H9 (cell line): ENCODE measurements around the gene PAM. TPM values are rescaled to one million over a fixed set of nuclear protein-coding genes. Genes with fewer than 3 reads are reported as not detected.

ENCODE experiments used
- DNase-seq: peaks from one replicate; pipeline ENCODE4 v3.0.0-alpha.2; 2017
- H2AFZ ChIP-seq: one replicate; pipeline ENCODE4 v1.6.1; 2013; ENCODE audit warnings: mild to moderate bottlenecking, low read length, control low read depth, moderate library complexity
- H2AK5ac ChIP-seq: 2 replicates; pipeline ENCODE4 v1.6.1; 2013; ENCODE audit warnings: low read length, control low read depth, mixed read lengths; ENCODE audit not compliant: insufficient read length
- H2BK120ac ChIP-seq: one replicate; pipeline ENCODE4 v1.6.1; 2013; ENCODE audit warnings: low read depth, mild to moderate bottlenecking, low read length, control low read depth, inconsistent platforms; ENCODE audit not compliant: poor library complexity, severe bottlenecking
- H2BK12ac ChIP-seq: 2 replicates; pipeline ENCODE4 v1.6.1; 2013; ENCODE audit warnings: low read length, control low read depth, mixed read lengths, low read depth; ENCODE audit not compliant: insufficient read length
- H2BK15ac ChIP-seq: 2 replicates; pipeline ENCODE4 v1.6.1; 2013; ENCODE audit warnings: low read depth, low read length, control low read depth
- H2BK20ac ChIP-seq: one replicate; pipeline ENCODE4 v1.6.1; 2013; ENCODE audit warnings: low read depth, mild to moderate bottlenecking, low read length, control low read depth, inconsistent platforms; ENCODE audit not compliant: poor library complexity, severe bottlenecking
- H2BK5ac ChIP-seq: 2 replicates; pipeline ENCODE4 v1.6.1; 2013; ENCODE audit warnings: low read length, control low read depth, mixed read lengths; ENCODE audit not compliant: insufficient read length
- H3K14ac ChIP-seq: 2 replicates; pipeline ENCODE4 v1.6.1; 2013; ENCODE audit warnings: low read length, control low read depth; ENCODE audit not compliant: insufficient read depth
- H3K18ac ChIP-seq: 2 replicates; pipeline ENCODE4 v1.6.1; 2013; ENCODE audit warnings: low read depth, mild to moderate bottlenecking, mixed read lengths, low read length, control low read depth; ENCODE audit not compliant: insufficient read length
- H3K23ac ChIP-seq: 2 replicates; pipeline ENCODE4 v1.6.1; 2013; ENCODE audit warnings: low read length, control low read depth, mixed read lengths, low read depth; ENCODE audit not compliant: insufficient read length
- H3K23me2 ChIP-seq: 2 replicates; pipeline ENCODE4 v1.6.1; 2013; ENCODE audit warnings: low read depth, mild to moderate bottlenecking, mixed read lengths, low read length, control low read depth; ENCODE audit not compliant: insufficient read length, poor library complexity, severe bottlenecking
- H3K27ac ChIP-seq: 2 replicates; pipeline ENCODE4 v1.5.1; 2013; ENCODE audit warnings: low read length, control low read depth, mixed read lengths, low read depth; ENCODE audit not compliant: insufficient read length
- H3K27me3 ChIP-seq: 2 replicates; pipeline ENCODE4 v1.6.1; 2013; ENCODE audit warnings: low read length, control low read depth, inconsistent platforms; ENCODE audit not compliant: insufficient read depth
- H3K4ac ChIP-seq: 2 replicates; pipeline ENCODE4 v1.6.1; 2013; ENCODE audit warnings: low read depth, mild to moderate bottlenecking, control low read depth, inconsistent platforms, low read length, moderate library complexity
- H3K4me1 ChIP-seq: 2 replicates; pipeline ENCODE4 v1.6.1; 2013; ENCODE audit warnings: low read length, control low read depth, inconsistent platforms; ENCODE audit not compliant: insufficient read depth
- H3K4me2 ChIP-seq: 2 replicates; pipeline ENCODE4 v1.6.1; 2013; ENCODE audit warnings: low read length, control low read depth, mixed read lengths; ENCODE audit not compliant: insufficient read length, insufficient read depth
- H3K56ac ChIP-seq: 2 replicates; pipeline ENCODE4 v1.6.1; 2013; ENCODE audit warnings: low read depth, mild to moderate bottlenecking, mixed read lengths, low read length, control low read depth; ENCODE audit not compliant: insufficient read length
- H3K79me1 ChIP-seq: 2 replicates; pipeline ENCODE4 v1.6.1; 2013; ENCODE audit warnings: low read depth, mild to moderate bottlenecking, moderate library complexity, low read length, control low read depth, inconsistent platforms; ENCODE audit not compliant: insufficient read depth, poor library complexity, severe bottlenecking
- H3K79me2 ChIP-seq: 2 replicates; pipeline ENCODE4 v1.6.1; 2013; ENCODE audit warnings: low read length, control low read depth, inconsistent platforms; ENCODE audit not compliant: insufficient read depth
- H3K9ac ChIP-seq: 2 replicates; pipeline ENCODE4 v1.6.1; 2013; ENCODE audit warnings: low read length, control low read depth, mixed read lengths; ENCODE audit not compliant: insufficient read length; ENCODE audit errors: extremely low read depth
- H3K9me3 ChIP-seq: one replicate; pipeline ENCODE4 v1.6.1; 2013; ENCODE audit warnings: low read depth, low read length, inconsistent platforms; ENCODE audit not compliant: control insufficient read depth
- H3T11ph ChIP-seq: one replicate; pipeline ENCODE4 v1.6.1; 2013; ENCODE audit warnings: mild to moderate bottlenecking, low read length, control low read depth, inconsistent platforms
- H4K20me1 ChIP-seq: one replicate; pipeline ENCODE4 v1.6.1; 2013; ENCODE audit not compliant: control insufficient read depth, insufficient read length, insufficient read depth
- H4K5ac ChIP-seq: 2 replicates; pipeline ENCODE4 v1.6.1; 2013; ENCODE audit warnings: low read depth, mild to moderate bottlenecking, mixed read lengths, low read length, control low read depth; ENCODE audit not compliant: insufficient read length
- H4K8ac ChIP-seq: replicated peaks from 2 replicates; pipeline ENCODE4 v1.6.1; 2013; ENCODE audit warnings: low read length, control low read depth, mixed read lengths, low read depth; ENCODE audit not compliant: insufficient read length
- H4K91ac ChIP-seq: 2 replicates; pipeline ENCODE4 v1.6.1; 2013; ENCODE audit warnings: low read depth, mild to moderate bottlenecking, moderate library complexity, mixed read lengths, low read length, control low read depth; ENCODE audit not compliant: insufficient read length
- H3K27ac Mint-ChIP-seq, 3 experiments: 2 replicates in 2 of 3; 3 replicates in 1 of 3; pipeline ENCODE4 v1.8.0; 2020 to 2021; ENCODE audit warnings: mixed read lengths in 3 of 3, mild to moderate bottlenecking in 1 of 3, moderate library complexity in 1 of 3
- H3K27me3 Mint-ChIP-seq: 2 replicates; pipeline ENCODE4 v1.8.0; 2021; ENCODE audit warnings: low read depth, mild to moderate bottlenecking, moderate library complexity, mixed read lengths
- H3K36me3 Mint-ChIP-seq, 3 experiments: 2 replicates in 2 of 3; 3 replicates in 1 of 3; pipeline ENCODE4 v1.8.0; 2020 to 2021; ENCODE audit warnings: low read depth in 3 of 3, mixed read lengths in 3 of 3; ENCODE audit not compliant: insufficient read depth in 1 of 3
- H3K4me1 Mint-ChIP-seq, 2 experiments: 2 replicates each; pipeline ENCODE4 v1.8.0; 2020; ENCODE audit warnings: mixed read lengths in 2 of 2
- H3K4me3 Mint-ChIP-seq, 2 experiments: 2 replicates in 1 of 2; 3 replicates in 1 of 2; pipeline ENCODE4 v1.8.0; 2020 to 2021; ENCODE audit warnings: mild to moderate bottlenecking in 2 of 2, mixed read lengths in 2 of 2, moderate library complexity in 1 of 2
- H3K9me3 Mint-ChIP-seq, 2 experiments: 2 replicates in 1 of 2; 3 replicates in 1 of 2; pipeline ENCODE4 v1.8.0; 2020; ENCODE audit warnings: mild to moderate bottlenecking in 2 of 2, mixed read lengths in 2 of 2, moderate library complexity in 1 of 2
- total RNA-seq: library from RNA; stranded (reverse); gene quantifications from 2 replicates; pipeline ENCODE4 v1.2.1, GENCODE V29; 2021
- TF ChIP-seq, protein P1 (sequence below): fragments of 200-600 bp; sonication (generic); conservative IDR thresholded peaks from 3 replicates; pipeline ENCODE4 v1.8.0; 2021; ENCODE audit warnings: antibody characterized with exemption, mild to moderate bottlenecking

The PAM gene
- total RNA-seq, 1 experiment from 2014 or later = 31.5 TPM

- Mint-ChIP-seq H3K4me3 (no peak overlapping the region), H3K36me3 (peaks cover 0 to 5% (median 0%) of the 10 kb centered on the region in 3 experiments; a peak in 1 of 7 replicates), H3K27ac (no peak overlapping the region), H3K27me3 (no peaks in the 10 kb centered on the region), H3K4me1 (peaks cover 0 to 9% of the 10 kb centered on the region in 2 experiments; a peak in 3 of 4 replicates), H3K9me3 (peaks cover 0 to 3% of the 10 kb centered on the region in 2 experiments; a peak in 2 of 5 replicates)
- Histone ChIP-seq H4K5ac (no peak overlapping the region), H3K4me1 (no peaks in the 10 kb centered on the region), H3K79me1 (no peaks in the 10 kb centered on the region), H3K27me3 (no peaks in the 10 kb centered on the region), H2AK5ac (no peak overlapping the region), H3K18ac (no peak overlapping the region), H2BK5ac (no peak overlapping the region), H3K27ac (no peak overlapping the region), H2BK12ac (no peak overlapping the region), H2BK120ac (no peak overlapping the region), H2AFZ (no peak overlapping the region), H3K4me2 (no peak overlapping the region), H3K23me2 (no peaks in the 10 kb centered on the region), H3T11ph (no peak overlapping the region), H4K91ac (no peak overlapping the region), H3K56ac (no peak overlapping the region), H3K23ac (no peak overlapping the region), H2BK15ac (no peak overlapping the region), H3K9me3 (no peaks in the 10 kb centered on the region), H4K20me1 (no peaks in the 10 kb centered on the region), H3K79me2 (no peaks in the 10 kb centered on the region), H3K4ac (no peak overlapping the region), H3K9ac (no peak overlapping the region), H3K14ac (no peak overlapping the region), H4K8ac (no peak overlapping the region), H2BK20ac (no peak overlapping the region)
- no peak for DNase-seq
- TF ChIP-seq, protein P1, sequence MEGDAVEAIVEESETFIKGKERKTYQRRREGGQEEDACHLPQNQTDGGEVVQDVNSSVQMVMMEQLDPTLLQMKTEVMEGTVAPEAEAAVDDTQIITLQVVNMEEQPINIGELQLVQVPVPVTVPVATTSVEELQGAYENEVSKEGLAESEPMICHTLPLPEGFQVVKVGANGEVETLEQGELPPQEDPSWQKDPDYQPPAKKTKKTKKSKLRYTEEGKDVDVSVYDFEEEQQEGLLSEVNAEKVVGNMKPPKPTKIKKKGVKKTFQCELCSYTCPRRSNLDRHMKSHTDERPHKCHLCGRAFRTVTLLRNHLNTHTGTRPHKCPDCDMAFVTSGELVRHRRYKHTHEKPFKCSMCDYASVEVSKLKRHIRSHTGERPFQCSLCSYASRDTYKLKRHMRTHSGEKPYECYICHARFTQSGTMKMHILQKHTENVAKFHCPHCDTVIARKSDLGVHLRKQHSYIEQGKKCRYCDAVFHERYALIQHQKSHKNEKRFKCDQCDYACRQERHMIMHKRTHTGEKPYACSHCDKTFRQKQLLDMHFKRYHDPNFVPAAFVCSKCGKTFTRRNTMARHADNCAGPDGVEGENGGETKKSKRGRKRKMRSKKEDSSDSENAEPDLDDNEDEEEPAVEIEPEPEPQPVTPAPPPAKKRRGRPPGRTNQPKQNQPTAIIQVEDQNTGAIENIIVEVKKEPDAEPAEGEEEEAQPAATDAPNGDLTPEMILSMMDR = no peak
Observed at GRCh38 chr5:102832445-102832844, 77.3 kb downstream of the PAM start.
